Right hindlimb (tissue), 1 donor: ENCODE measurements around the gene USP17L11.
A peak's percentile ranks its signal among the peaks of the same experiment; 100 is the strongest.
"Not testable (repeated sequence)": the region's sequence is repeated elsewhere in the genome, so short reads cannot be mapped to it uniquely, and the experiment has no call there.

ENCODE experiments used
- DNase-seq: peaks from one replicate; pipeline ENCODE4 v3.0.0-alpha.2; 2018

USP17L11 gene, protein sequence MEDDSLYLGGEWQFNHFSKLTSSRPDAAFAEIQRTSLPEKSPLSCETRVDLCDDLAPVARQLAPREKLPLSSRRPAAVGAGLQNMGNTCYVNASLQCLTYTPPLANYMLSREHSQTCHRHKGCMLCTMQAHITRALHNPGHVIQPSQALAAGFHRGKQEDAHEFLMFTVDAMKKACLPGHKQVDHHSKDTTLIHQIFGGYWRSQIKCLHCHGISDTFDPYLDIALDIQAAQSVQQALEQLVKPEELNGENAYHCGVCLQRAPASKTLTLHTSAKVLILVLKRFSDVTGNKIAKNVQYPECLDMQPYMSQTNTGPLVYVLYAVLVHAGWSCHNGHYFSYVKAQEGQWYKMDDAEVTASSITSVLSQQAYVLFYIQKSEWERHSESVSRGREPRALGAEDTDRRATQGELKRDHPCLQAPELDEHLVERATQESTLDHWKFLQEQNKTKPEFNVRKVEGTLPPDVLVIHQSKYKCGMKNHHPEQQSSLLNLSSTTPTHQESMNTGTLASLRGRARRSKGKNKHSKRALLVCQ

GRCh38 chr4:9215105-9215504 lies at the start of gene USP17L11:
Gene USP17L11 (plus strand): TSS chr4:9215405. CDS start chr4:9215405, 0 bp downstream.
- not testable (repeated sequence) for DNase-seq

DNA sequence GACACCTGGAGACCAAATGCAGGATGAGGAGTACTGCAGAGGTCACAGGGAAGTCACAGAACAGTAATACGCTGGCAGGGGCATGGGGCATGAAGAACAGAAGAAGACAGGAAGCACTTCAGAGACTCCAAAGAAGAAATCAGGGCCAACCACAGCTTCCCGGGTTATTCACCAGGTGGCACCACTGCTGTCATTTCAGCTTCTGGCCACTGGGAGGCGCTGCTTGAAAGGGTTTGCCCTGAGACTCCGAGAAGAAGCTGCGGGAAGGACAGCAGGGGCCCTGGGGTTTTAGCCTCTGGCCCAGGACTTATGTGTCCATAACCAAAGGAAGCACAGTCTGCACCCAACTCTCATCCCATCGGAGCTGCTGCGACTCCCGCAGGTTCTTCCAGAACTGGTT lies 49.2 kb upstream of the USP17L11 start:
- not testable (repeated sequence) for DNase-seq

DNA sequence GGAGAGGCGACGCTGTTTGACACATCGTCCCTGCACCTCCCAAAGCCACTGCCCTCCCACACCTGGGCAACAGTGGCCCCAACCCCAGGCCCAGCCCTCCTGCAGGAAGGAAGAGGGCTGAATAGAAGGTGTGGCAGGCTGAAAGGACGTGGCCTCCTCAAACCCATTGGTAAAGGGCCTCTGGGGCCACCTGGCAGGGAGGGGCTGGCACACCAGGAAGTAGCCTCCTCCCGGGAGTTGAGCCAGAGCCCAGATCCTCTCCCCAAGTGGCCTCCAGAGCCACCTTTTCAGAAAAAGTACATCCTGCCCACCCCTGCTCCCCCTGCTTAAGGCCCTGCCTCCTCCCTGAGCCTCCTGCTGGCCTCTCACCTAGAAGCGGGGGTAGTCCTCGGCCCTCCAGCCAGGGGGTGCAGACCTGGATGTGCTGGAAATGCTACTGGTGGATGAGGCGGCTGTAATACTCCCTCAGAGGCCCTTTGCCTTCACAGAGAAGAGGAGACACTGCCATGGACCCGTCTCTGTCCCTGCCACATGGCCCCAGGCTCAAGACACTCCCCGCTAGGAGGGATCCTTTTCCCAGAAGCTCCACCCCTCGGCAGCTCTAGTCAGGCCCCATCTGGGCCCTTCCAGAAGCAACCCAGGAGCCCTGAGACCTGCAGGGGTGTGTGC lies 45.3 kb upstream of the USP17L11 start, which contains the start of gene FAM90A26:
Gene FAM90A26, plus strand, starts transcription at position 619 of the 669 bp plus-strand sequence. CDS start 2,764 bp downstream, outside the sequence.
- not testable (repeated sequence) for DNase-seq

- not testable (repeated sequence) for DNase-seq
These were observed 4.8 kb upstream of the USP17L11 start, which contains the start of gene USP17L10 for GRCh38 chr4:9210357-9210756. Gene USP17L10 (plus strand): TSS chr4:9210657. CDS start chr4:9210657, 0 bp downstream.

DNA sequence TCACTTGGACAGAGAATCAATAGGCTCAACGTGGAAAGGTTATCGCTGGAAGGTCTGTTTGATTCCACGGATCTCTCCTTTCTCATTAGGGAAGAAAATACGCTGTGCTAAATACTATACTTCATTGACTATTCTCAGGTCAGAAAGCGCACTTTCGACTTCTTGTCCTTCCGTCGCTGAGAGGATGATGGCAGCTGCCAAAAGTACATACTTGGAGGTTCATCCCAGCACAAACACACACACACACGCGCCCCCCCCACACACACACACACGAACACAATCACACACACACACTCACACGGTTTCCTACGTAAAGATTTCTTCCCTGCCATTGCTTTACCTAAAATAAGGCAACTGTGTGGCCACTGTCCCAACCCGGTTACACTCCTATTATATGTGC lies 504 bp upstream of the USP17L11 start:
- DNase-seq, result not testable (repeated sequence)

DNA sequence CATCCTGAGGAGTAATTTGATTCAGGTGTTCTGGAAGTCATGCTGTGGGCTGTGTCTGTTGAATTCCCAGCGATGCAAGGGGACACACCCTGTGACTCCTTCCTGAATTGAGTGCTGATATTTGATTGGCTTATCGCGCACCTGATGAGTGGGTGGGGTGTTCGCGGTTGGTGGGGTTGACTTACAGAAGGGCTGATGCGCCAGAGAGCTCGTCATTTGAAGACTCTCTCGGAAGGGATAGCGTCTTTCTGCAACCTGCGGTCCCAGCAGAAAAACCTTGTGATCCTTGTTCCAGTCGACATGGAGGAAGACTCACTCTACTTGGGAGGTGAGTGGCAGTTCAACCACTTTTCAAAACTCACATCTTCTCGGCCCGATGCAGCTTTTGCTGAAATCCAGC lies 4.6 kb downstream of the USP17L11 start, which contains the start of gene USP17L12:
Gene USP17L12, plus strand, starts transcription at position 301 of the 400 bp plus-strand sequence. Its CDS starts 0 bp downstream, at position 301.
- not testable (repeated sequence) for DNase-seq

- not testable (repeated sequence) for DNase-seq
These were observed 9.4 kb downstream of the USP17L11 start, which contains the start of gene USP17L13 for GRCh38 chr4:9224596-9224995. Gene USP17L13 (plus strand): TSS chr4:9224896. CDS start chr4:9224896, 0 bp downstream.

- not testable (repeated sequence) for DNase-seq
These were observed 15.0 kb downstream of the USP17L11 start for GRCh38 chr4:9230249-9230648.

GRCh38 chr4:9234085-9234484 lies 18.9 kb downstream of the USP17L11 start, which contains the start of gene USP17L15:
Gene USP17L15 (plus strand): TSS chr4:9234385. CDS start chr4:9234385, 0 bp downstream.
- DNase-seq, result not testable (repeated sequence)

DNA sequence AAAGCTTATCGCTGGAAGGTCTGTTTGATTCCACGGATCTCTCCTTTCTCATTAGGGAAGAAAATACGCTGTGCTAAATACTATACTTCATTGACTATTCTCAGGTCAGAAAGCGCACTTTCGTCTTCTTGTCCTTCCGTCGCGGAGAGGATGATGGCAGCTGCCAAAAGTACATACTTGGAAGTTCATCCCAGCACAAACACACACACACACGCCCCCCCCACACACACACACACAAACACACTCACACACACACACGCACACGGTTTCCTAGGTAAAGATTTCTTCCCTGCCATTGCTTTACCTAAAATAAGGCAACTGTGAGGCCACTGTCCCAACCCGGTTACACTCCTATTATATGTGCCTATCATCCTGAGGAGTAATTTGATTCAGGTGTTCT lies 23.3 kb downstream of the USP17L11 start:
- DNase-seq, result peak; percentile 0

DNA sequence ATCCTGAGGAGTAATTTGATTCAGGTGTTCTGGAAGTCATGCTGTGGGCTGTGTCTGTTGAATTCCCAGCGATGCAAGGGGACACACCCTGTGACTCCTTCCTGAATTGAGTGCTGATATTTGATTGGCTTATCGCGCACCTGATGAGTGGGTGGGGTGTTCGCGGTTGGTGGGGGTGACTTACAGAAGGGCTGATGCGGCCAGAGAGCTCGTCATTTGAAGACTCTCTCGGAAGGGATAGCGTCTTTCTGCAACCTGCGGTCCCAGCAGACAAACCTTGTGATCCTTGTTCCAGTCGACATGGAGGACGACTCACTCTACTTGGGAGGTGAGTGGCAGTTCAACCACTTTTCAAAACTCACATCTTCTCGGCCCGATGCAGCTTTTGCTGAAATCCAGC lies 28.4 kb downstream of the USP17L11 start, which contains the start of gene USP17L17:
Gene USP17L17, plus strand, starts transcription at position 301 of the 400 bp plus-strand sequence. Its CDS starts 0 bp downstream, at position 301.
- not testable (repeated sequence) for DNase-seq

DNA sequence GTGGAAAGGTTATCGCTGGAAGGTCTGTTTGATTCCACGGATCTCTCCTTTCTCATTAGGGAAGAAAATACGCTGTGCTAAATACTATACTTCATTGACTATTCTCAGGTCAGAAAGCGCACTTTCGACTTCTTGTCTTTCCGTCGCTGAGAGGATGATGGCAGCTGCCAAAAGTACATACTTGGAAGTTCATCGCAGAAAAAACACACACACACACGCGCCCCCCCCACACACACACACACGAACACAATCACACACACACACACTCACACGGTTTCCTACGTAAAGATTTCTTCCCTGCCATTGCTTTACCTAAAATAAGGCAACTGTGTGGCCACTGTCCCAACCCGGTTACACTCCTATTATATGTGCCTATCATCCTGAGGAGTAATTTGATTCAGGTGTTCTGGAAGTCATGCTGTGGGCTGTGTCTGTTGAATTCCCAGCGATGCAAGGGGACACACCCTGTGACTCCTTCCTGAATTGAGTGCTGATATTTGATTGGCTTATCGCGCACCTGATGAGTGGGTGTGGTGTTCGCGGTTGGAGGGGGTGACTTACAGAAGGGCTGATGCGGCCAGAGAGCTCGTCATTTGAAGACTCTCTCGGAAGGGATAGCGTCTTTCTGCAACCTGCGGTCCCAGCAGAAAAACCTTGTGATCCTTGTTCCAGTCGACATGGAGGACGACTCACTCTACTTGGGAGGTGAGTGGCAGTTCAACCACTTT lies 32.9 kb downstream of the USP17L11 start, which contains the start of gene USP17L18:
Gene USP17L18, plus strand, starts transcription at position 678 of the 728 bp plus-strand sequence. Its CDS starts 0 bp downstream, at position 678.
- peak; percentile 8 for DNase-seq

GRCh38 chr4:9253078-9253477 lies 37.9 kb downstream of the USP17L11 start, which contains the start of gene USP17L19:
Gene USP17L19 (plus strand): TSS chr4:9253378. CDS start chr4:9253378, 0 bp downstream.
- DNase-seq, result not testable (repeated sequence)

DNA sequence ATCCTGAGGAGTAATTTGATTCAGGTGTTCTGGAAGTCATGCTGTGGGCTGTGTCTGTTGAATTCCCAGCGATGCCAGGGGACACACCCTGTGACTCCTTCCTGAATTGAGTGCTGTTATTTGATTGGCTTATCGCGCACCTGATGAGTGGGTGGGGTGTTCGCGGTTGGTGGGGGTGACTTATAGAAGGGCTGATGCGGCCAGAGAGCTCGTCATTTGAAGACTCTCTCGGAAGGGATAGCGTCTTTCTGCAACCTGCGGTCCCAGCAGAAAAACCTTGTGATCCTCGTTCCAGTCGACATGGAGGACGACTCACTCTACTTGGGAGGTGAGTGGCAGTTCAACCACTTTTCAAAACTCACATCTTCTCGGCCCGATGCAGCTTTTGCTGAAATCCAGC lies 42.6 kb downstream of the USP17L11 start, which contains the start of gene USP17L20:
Gene USP17L20, plus strand, starts transcription at position 301 of the 400 bp plus-strand sequence. Its CDS starts 0 bp downstream, at position 301.
- not testable (repeated sequence) for DNase-seq

- not testable (repeated sequence) for DNase-seq
These were observed 47.4 kb downstream of the USP17L11 start, which contains the start of gene USP17L21 for GRCh38 chr4:9262572-9262971. Gene USP17L21 (plus strand): TSS chr4:9262872. CDS start chr4:9262872, 0 bp downstream.
